ENCODE measurements around the gene ATOH8.

The ATOH8 gene

DNA sequence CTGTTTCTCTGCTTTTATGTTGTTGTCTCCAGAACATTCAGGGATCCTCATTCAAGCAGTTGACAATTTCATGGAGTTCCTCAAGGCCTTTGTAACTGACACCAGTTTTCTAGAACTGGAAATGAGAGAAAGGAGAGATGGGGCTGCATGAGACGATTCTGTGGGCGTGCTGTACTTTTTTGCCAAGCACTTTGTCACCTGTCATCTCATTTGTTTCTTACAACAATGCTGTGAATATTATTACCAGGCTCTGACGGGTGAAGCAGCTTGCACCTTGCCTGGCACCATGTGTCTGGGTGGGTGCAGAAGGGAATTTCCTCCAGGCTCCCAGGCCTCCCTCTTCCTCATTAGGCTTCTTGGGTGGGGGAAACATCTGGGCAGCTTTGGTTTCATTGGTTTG lies 22.2 kb upstream of the ATOH8 start:
- H3K9ac ChIP-seq (ENCODE audit: low read depth, low read length), result no peak overlapping the region
- DNase-seq (no peak), ATAC-seq (ENCODE audit: insufficient read depth, low read depth) (no peak)
- no peak overlapping the region for H3K27ac ChIP-seq (ENCODE audit: low read length)
- H3K27me3 ChIP-seq (ENCODE audit: insufficient read depth, low read length, poor library complexity), result peaks cover 8% of the 10 kb centered on the region
- no peak for TF ChIP-seq EZH2 (IDR thresholded peaks at IDR 0.05; ENCODE audit: borderline replicate concordance, low read depth, low read length, severe bottlenecking)
- TF ChIP-seq, protein P1, sequence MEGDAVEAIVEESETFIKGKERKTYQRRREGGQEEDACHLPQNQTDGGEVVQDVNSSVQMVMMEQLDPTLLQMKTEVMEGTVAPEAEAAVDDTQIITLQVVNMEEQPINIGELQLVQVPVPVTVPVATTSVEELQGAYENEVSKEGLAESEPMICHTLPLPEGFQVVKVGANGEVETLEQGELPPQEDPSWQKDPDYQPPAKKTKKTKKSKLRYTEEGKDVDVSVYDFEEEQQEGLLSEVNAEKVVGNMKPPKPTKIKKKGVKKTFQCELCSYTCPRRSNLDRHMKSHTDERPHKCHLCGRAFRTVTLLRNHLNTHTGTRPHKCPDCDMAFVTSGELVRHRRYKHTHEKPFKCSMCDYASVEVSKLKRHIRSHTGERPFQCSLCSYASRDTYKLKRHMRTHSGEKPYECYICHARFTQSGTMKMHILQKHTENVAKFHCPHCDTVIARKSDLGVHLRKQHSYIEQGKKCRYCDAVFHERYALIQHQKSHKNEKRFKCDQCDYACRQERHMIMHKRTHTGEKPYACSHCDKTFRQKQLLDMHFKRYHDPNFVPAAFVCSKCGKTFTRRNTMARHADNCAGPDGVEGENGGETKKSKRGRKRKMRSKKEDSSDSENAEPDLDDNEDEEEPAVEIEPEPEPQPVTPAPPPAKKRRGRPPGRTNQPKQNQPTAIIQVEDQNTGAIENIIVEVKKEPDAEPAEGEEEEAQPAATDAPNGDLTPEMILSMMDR (IDR thresholded peaks at IDR 0.05; ENCODE audit: borderline replicate concordance, extremely low read depth, low read length, poor library complexity, severe bottlenecking), result no peak
- H3K4me3 ChIP-seq (ENCODE audit: low read depth in 1 of 2, low read length in 2 of 2), result no peak overlapping the region
- no peaks in the 10 kb centered on the region for H3K36me3 ChIP-seq (ENCODE audit: insufficient read depth, low read length)
- H3K4me1 ChIP-seq (ENCODE audit: insufficient read depth, low read length), result no peaks in the 10 kb centered on the region
- no peaks in the 10 kb centered on the region for H3K79me2 ChIP-seq (ENCODE audit: insufficient read depth, low read length)
- H4K20me1 ChIP-seq (ENCODE audit: insufficient read depth, low read length), result no peaks in the 10 kb centered on the region
- H3K4me2 ChIP-seq (ENCODE audit: insufficient read depth, low read length), result no peak overlapping the region
- no peak overlapping the region for H2AFZ ChIP-seq (ENCODE audit: low read depth, low read length)
- H3K9me3 ChIP-seq (ENCODE audit: insufficient read depth, low read length, severe bottlenecking), result no peaks in the 10 kb centered on the region

DNA sequence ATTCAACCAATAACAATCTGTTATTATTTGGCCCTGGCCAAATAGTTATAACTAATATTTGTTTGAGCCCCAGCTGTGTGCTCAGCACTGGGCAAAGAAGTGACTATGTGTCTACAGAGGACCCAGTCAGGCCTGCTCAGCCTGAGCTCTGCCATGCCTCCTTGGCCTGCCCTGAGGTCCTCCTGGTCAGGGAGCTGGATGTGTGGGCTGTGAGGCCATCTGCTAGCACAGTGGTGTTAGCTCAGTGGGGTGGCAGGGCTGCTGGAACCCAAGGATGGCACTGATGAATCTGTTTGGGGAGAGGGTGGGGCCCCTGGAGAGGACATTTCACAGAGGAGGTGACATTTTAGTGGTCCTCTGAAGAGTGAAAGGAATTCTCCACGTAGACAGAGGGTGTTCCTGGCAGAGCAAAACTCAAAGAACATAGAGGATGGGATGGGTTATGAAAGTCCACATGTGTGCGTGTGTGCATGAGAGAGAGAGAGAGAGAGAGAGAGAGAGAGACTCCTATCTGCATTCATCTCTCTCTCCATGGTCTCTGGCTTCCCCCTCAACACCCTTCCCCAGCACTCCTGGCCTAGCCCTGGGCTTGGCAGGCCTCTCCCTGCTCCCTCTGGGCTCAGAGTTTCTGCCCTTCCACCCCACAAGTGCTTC lies 21.2 kb upstream of the ATOH8 start:
- H3K4me2 ChIP-seq (ENCODE audit: insufficient read depth, low read length), result no peak overlapping the region
- no peaks in the 10 kb centered on the region for H3K9me3 ChIP-seq (ENCODE audit: insufficient read depth, low read length, severe bottlenecking)
- H3K9ac ChIP-seq (ENCODE audit: low read depth, low read length), result no peak overlapping the region
- no peaks in the 10 kb centered on the region for H3K79me2 ChIP-seq (ENCODE audit: insufficient read depth, low read length)
- DNase-seq, result no peak
- peaks cover 14% of the 10 kb centered on the region for H3K27me3 ChIP-seq (ENCODE audit: insufficient read depth, low read length, poor library complexity)
- no peaks in the 10 kb centered on the region for H3K36me3 ChIP-seq (ENCODE audit: insufficient read depth, low read length)
- no peak overlapping the region for H2AFZ ChIP-seq (ENCODE audit: low read depth, low read length)
- ATAC-seq (ENCODE audit: insufficient read depth, low read depth), result 0 out of 3 replicates have a peak, but pooled peaks have one; percentile 30
- no peaks in the 10 kb centered on the region for H3K4me1 ChIP-seq (ENCODE audit: insufficient read depth, low read length)
- H4K20me1 ChIP-seq (ENCODE audit: insufficient read depth, low read length), result no peaks in the 10 kb centered on the region
- no peak for TF ChIP-seq EZH2 (IDR thresholded peaks at IDR 0.05; ENCODE audit: borderline replicate concordance, low read depth, low read length, severe bottlenecking)
- TF ChIP-seq, protein P1 (IDR thresholded peaks at IDR 0.05; ENCODE audit: borderline replicate concordance, extremely low read depth, low read length, poor library complexity, severe bottlenecking), result no peak
- H3K27ac ChIP-seq (ENCODE audit: low read length), result no peak overlapping the region
- no peak overlapping the region for H3K4me3 ChIP-seq (ENCODE audit: low read depth in 1 of 2, low read length in 2 of 2)

DNA sequence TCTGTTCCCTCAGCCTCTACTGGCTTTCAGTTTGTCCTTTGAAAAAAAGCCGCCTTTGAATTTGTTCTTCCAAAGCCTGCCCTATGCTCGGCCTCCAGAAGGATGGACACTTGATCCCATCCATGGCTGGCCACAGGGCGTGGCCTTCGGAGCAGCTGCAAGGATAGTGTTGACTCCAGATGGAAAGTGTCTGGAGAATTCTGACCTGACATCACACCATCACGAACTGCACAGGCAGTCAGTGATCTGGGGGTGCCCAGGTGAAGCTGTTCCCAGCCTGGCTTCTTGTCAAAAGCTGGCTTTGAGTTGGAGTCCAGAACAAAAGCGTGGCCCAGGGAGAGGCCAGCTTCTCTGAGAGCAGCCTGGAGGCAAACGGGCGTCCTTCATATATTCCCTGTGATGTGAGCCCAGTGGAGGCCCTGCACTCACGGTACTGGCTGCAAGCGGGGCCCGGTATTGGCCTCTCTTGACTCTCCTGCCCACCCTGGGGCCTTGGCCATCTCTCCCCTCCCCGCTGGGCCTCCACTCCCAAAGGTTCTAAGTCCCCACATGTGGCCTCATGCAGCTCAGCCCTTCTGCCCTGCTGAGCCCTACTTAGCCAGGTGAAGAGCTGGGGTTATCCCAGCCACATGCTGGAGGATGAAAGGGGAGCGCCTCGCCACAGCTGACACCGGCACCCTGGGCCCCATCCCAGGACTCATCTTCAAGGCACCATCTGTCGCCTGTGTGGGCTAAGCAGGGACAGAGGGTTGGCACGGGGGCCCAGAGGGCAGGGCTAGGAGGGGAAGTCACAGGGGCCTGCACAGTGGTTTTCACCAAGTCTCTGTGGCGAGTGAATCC lies 20.4 kb upstream of the ATOH8 start:
- DNase-seq (no peak), ATAC-seq (ENCODE audit: insufficient read depth, low read depth) (0 out of 3 replicates have a peak, but pooled peaks have one; percentile 27)
- no peaks in the 10 kb centered on the region for H3K4me1 ChIP-seq (ENCODE audit: insufficient read depth, low read length)
- TF ChIP-seq EZH2 (IDR thresholded peaks at IDR 0.05; ENCODE audit: borderline replicate concordance, low read depth, low read length, severe bottlenecking), result no peak
- TF ChIP-seq, protein P1 (IDR thresholded peaks at IDR 0.05; ENCODE audit: borderline replicate concordance, extremely low read depth, low read length, poor library complexity, severe bottlenecking), result no peak
- no peak overlapping the region for H3K9ac ChIP-seq (ENCODE audit: low read depth, low read length)
- H3K27me3 ChIP-seq (ENCODE audit: insufficient read depth, low read length, poor library complexity), result peaks cover 15% of the 10 kb centered on the region
- no peaks in the 10 kb centered on the region for H3K79me2 ChIP-seq (ENCODE audit: insufficient read depth, low read length)
- H3K9me3 ChIP-seq (ENCODE audit: insufficient read depth, low read length, severe bottlenecking), result no peaks in the 10 kb centered on the region
- H2AFZ ChIP-seq (ENCODE audit: low read depth, low read length), result no peak overlapping the region
- no peaks in the 10 kb centered on the region for H4K20me1 ChIP-seq (ENCODE audit: insufficient read depth, low read length)
- no peak overlapping the region for H3K4me2 ChIP-seq (ENCODE audit: insufficient read depth, low read length)
- no peak overlapping the region for H3K4me3 ChIP-seq (ENCODE audit: low read depth in 1 of 2, low read length in 2 of 2)
- H3K27ac ChIP-seq (ENCODE audit: low read length), result no peak overlapping the region
- H3K36me3 ChIP-seq (ENCODE audit: insufficient read depth, low read length), result no peaks in the 10 kb centered on the region

Data from DND-41 (cell line).